ENCODE measurements around the gene ISCU.
A peak's percentile ranks its signal among the peaks of the same experiment; 100 is the strongest.
"Not testable (repeated sequence)": the region's sequence is repeated elsewhere in the genome, so short reads cannot be mapped to it uniquely, and the experiment has no call there.

Gene ISCU

DNA sequence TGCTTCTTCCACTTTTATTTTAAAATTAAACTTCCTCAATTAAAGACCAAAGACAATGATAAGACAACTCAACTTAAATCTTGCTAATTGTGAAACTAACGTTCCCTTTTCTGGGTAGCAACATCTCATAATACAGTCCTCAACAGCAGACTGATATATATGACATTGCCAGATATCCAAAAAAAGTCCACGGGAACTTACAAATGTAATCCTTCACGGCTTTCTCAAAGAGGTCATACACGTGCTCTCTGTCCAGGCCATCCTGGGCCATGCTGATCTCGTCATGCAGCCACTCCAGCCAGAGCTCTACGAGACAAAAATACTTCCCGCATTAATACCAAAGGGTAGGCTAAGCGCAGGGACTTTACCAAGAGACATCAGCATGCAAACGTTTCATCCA, 14.7 kb upstream of the ISCU start:
- DNase-seq = no peak

DNA sequence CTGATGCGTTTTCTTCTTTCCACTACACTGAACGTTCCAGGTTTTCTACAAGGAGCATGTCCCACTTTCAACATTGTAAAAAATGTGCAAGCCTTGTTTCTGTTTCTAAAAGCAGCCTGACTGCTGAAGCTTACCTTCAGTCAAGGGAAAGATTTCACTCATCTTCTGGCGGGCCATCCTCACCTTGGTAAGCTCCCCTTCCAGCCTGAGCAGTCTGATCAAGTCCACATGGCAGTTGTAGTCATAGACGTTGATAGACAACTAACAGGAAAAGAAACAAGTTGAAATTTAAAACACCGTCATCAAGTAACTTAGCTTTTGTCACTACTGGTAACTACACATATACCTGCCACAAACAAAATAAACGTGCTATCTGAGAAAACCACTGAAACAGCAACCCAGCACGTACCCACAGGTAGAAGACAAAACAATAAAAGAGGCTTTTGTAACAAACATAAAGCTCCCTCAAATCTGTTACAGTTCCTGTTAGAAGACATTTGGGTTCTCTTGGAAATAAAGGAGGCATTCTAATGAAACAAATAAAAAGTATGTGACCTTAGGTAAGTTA, 13.4 kb upstream of the ISCU start:
- no peak for DNase-seq

DNA sequence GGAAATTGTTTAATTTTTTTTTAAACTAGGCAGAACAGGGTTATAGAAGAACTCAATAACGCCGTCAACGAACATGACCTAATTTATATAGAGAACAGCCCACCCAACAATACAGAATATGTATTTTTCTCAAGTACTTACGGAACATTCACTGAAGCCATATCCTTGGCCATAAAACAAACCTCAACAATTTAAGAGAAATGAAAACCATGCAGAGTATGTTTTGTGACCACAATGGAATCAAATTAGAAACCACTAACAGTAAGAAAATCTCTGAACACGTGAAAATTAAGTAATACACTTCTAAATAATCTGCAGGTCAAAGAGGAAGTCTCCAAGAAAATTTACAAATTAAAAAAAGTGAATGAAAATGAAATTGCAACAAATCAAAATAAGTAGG, 10.9 kb upstream of the ISCU start:
- no peak for DNase-seq

GRCh38 chr12:108553799-108554198, 8.6 kb upstream of the ISCU start:
- no peak for DNase-seq

DNA sequence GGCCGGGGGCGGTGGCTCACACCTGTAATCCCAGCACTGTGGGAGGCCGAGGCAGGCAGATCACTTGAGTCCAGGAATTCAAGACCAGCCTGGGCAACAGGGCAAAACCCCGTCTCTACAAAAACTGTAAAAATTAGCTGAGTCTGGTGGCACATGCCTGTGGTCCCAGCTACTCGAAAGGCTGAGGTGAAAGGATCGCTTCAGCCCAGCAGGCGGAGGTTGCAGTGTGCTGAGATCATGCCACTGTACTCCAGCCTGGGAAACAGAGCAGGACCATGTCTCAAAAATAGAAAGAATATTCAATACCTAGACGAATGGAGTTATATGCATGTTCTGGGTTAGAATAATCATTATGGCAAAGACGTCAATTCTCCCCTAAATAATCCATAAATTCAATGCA, 7.0 kb upstream of the ISCU start:
- not testable (repeated sequence) for DNase-seq

DNA sequence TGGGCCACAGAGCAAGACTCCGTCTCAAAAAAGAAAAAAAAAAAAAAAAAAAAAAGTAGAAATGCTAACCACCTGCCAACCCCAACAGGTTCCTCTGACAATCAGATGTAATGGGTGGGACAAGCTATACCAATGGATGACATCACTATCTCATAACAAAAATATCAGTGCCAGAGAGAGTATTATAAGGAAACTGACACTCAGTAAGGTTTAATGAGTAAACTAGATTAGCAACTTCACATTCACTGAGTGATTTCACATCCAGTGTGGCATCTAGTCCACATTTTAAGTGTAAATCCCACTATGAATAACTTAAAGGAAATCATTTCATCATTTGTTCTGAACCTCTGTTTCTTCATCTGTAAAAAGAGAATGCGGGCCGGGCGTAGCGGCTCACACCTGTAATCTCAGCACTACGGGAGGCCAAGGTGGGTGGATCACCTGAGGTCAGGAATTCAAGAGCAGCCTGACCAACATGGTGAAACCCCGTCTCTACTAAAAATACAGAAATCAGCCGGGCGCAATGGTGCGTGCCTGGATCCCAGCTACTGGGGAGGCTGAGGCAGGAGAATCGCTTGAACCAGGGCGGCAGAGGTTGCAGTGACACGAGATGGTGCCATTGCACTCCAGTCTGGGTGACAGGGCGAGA, 3.3 kb upstream of the ISCU start:
- no peak for DNase-seq

- DNase-seq = no peak
Measured at GRCh38 chr12:108559748-108560147, 2.6 kb upstream of the ISCU start.

GRCh38 chr12:108560321-108560721, 2.1 kb upstream of the ISCU start:
- peak; percentile 64 for DNase-seq

- DNase-seq = peak; percentile 79
Measured at GRCh38 chr12:108560752-108561719, 1.4 kb upstream of the ISCU start, which contains the start of gene SART3. SART3 (minus strand) TSS chr12:108561173; CDS start chr12:108561154, 19 bp downstream.

DNA sequence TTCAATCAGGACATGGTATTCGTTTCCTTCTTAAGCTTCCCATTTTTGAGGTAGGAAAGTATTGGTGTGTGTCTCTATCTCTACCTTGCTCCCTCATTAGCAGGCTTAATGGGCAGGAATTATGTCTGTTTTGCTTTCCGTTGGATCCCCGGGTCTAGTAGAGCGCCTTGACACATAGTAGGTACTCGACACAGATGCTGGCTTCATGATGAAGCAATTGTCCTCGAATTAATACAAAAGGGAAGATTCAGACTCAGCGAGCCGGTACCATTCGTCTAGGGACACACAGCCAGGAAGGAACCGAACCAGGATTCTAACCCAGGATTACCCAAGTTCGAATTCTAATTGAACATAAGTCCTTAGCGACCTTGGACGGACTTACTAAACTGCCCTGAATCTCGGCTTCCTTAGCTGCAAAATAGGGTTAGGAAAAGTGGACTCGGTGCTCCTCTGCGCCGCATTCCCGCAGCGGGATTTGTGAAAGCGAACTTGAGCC, 496 bp upstream of the ISCU start:
- no peak for DNase-seq

GRCh38 chr12:108563136-108563803, 874 bp downstream of the ISCU start:
- DNase-seq = peak; percentile 71

DNA sequence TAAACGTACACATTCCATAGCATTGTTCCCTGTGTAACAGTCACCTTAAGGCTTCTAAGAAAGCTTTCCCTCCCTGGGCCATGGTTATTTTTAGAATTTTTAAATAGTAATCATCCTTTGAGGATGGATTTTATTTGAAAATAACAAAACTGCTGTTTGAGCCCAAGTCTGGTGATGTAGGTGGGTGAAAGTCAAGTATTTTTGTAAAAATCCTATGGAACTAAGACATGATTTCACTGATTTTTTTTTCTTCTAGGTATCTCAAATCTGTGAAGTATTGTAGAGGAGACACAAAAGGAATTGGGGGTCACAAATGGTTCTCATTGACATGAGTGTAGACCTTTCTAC, 1.4 kb downstream of the ISCU start:
- DNase-seq = no peak

DNA sequence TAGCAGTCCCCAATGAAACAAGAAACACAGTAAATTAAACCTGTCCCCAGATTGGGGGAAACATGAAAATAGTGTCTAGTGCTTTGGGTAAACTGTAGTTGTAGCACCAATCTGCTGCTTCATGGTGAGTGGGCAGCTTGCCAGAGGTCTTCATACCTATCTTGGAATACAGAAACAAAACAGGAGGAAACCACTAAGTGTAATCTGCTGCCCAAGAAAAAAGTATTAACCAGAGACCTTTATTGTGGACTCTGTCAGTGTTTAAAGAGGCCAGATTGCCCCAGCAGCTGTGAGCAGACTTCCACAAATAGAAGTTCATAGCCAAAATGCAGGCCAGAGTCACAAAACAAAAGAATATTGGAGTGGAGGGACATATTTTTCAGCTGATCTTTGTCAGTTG, 2.3 kb downstream of the ISCU start:
- DNase-seq = peak; percentile 66

DNA sequence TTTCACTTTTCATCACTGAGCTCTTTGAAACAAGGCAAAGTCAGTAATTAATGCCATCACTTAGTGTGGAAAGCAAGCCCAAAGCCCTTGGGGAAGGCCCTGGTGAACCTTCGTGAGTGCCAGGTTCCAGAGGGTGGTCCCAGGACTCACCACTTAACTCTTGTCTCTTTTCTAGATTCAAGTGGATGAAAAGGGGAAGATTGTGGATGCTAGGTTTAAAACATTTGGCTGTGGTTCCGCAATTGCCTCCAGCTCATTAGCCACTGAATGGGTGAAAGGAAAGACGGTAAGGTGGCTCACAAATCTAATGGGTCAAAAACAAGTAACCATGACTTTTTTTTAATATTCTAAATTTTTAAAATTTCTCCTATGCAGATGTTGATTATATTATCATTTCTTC, 2.8 kb downstream of the ISCU start:
- DNase-seq = no peak

- peak; percentile 77 for DNase-seq
Measured at GRCh38 chr12:108565976-108566375, 3.6 kb downstream of the ISCU start.

DNA sequence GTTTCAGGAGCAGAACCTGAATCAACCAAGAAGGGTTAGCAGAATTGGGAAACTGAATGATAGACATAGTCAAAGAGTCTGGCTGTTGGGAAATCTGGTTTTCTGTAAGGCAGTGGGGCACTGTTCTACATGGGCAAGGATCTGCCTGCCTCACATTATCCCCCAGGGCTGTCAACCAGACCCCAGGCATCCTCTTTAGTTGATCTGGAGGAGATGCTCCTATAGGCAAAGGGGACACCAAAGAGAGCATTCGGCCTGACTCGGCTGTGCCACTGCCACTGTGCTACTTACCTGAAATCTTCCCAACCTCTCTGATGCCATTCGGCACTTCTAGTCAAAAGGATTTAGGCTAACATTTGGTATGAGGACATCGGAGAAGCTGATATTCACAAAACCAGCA, 4.1 kb downstream of the ISCU start:
- no peak for DNase-seq

DNA sequence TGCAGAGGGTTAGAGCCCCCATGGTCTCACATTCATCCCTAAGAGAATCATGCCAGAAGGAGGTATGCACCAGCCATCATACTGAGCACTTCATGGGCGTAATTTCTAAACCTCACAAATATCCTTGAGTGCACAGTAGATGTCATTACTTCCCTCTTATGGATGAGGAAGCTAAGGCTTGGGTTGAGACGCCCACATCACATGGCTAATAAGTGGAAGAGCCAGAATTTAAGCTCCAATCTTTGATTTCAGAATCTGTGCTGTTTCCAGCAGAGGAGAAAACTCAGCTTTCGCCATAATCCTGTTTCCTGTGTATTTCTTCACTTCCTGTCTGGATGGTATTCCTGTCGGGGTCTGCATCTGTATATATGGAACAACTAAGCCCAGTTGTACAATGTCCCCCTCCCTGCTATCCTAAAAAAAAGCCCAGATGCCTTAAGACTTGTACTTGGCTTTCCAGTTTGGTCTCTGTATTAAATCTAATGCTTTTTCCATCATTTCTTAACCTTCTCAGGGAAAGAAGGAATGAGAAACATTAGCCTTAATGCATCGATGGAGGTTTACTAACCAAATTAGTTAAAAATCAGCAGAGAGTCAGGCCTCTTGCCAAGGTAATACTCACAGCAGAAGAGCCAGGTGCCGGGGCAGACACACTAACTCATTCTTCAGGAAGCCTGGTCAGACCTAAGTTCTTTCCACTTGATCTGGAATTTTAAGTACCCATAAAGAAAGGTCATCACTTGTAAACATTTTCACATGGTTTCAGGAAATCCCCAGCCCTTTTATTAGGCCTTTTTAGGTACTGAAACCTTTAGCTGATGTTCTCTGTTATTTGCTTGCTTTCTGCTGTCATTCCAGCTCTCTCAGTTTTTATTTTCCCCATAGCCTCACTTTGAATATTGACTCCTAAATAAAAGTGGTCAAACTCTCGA, 5.3 kb downstream of the ISCU start:
- no peak for DNase-seq

DNA sequence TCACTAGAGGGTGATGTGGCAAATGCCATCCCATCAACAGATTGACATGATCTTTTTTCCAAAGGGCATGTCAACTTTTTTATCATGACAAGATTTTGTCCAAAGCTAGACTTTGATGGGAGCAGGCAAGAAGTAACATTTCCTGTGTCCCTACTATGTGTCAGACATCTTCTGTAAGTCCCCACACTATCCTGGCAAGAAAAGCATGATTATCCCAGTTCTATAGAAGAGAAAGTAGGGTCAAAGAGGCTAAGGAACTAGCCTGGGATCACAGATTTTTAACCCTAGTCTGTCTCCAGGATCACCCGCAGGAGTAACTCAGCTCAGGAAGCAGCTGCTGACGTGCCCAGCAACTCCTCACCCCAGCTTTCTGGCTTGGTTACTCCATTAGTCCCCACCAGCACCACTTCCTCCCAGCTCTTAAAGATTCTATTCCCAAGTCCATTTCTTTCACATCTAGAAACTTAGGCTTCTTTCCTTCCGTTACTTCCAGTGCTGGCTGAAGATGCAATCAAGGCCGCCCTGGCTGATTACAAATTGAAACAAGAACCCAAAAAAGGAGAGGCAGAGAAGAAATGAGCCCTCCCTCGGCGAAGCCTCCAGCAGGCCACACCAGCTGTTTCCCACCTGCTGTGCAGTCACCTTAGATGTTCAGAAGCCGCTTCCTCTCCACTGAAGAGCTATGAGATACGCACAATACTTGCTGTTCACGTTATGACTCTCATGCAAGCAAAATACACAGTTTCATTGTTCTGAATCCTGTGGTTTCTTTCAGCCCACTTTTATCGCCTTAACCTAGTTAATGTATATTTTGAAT, 6.2 kb downstream of the ISCU start:
- no peak for DNase-seq

DNA sequence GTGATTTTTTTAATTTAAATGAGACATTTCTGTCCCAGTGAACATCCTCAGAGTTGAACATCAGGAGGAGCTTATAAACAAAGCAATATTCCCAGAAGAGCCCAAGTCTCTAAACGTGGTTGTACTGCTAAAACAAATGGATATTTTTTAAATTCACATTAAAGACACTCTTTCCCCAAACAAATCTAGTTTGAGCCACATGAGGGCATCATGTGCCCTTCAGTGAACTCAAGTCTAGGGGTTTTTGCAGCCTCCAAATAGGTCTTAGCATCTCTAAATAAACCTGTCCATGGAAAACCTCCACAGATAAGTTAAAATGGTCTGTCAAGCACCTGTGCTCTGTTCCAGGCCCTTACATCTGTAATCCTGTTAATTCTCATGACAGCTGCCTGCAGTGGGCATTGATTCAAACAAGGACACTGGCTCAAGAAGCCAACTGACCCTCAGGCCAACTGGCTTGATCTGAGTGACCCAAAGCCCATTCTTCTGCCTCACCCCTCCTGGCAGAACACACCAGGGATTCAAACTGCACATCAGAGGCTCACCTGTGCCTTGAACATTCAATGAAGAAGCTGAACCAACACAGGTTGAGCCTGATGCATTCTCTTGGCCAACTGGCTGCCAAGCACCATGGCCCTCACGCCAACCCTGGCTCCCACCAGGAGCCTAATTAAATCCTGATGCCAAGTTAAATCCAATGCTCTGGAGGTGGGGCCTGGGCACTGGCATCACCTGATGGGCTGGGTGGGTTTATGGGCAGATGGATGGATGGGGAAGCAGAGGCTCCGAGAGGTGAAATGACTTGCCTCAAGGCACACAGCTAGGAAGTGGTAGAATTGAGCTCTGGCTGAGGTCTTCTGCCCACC, 8.6 kb downstream of the ISCU start:
- no peak for DNase-seq

DNA sequence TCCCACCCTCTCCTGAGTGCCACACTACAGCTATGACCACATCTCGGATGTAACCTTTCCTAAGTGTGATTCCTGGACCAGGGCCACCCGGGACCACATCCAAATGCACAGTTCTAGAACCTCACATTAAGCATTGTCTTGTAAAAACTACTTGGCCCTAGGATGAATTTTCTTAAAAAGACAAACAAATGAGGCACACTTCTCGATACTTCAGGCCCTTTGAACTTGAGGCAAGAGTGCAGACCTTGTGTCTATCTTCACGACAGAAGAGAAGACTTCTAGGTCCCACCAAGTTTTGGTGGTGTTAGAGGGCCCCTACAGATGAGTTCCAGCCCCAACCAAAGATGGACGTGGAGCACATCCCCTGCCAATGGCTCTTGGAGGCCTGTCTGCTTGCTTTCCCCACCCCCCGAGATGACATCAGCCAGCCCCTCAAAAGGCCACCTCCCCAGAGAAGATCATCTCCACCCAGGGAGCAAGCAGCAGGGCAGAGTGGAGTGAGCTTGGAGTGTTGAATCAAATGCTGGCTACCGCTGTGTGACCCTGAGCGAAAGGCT, 9.3 kb downstream of the ISCU start:
- no peak for DNase-seq

Measured in GF-D8 (cell line).